Bronchial epithelial cell (primary cell): ENCODE data around the gene RGS16. TPM values are rescaled to one million over a fixed set of nuclear protein-coding genes. Genes with fewer than 3 reads are reported as not detected.

Experiments used
- DNase-seq: peaks from one replicate; pipeline ENCODE4 v3.0.0-alpha.2; 2010; ENCODE audit warnings: low read depth
- FAIRE-seq: peaks from 2 replicates; lab custom pipeline; 2011; peaks lifted over from hg19 to GRCh38; lab: Jason Lieb, UNC
- H3K27me3 ChIP-seq: 2 replicates; pipeline ENCODE4 v1.5.1; 2011; ENCODE audit warnings: low read length; ENCODE audit not compliant: control insufficient read depth, insufficient read depth
- H3K36me3 ChIP-seq: 2 replicates; pipeline ENCODE4 v1.5.1; 2011; ENCODE audit warnings: low read length; ENCODE audit not compliant: control insufficient read depth, insufficient read depth
- H3K4me3 ChIP-seq: 2 replicates; pipeline ENCODE4 v1.5.1; 2011; ENCODE audit warnings: mild to moderate bottlenecking, low read depth, low read length, control low read depth
- CTCF ChIP-seq: IDR thresholded peaks from 2 replicates; pipeline ENCODE4 v1.5.1; 2011; ENCODE audit warnings: mild to moderate bottlenecking, moderate library complexity, low read length, control low read depth, inconsistent platforms; ENCODE audit not compliant: insufficient read depth, severe bottlenecking
- total RNA-seq: library from RNA; depleted of rRNA; stranded (reverse); fragments of >200 nt; gene quantifications from 2 replicates; pipeline ENCODE4 v1.2.1, GENCODE V29; 2014

The RGS16 gene, protein sequence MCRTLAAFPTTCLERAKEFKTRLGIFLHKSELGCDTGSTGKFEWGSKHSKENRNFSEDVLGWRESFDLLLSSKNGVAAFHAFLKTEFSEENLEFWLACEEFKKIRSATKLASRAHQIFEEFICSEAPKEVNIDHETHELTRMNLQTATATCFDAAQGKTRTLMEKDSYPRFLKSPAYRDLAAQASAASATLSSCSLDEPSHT
- total RNA-seq: 3.5 and 3.7 TPM in 2 replicates

DNA sequence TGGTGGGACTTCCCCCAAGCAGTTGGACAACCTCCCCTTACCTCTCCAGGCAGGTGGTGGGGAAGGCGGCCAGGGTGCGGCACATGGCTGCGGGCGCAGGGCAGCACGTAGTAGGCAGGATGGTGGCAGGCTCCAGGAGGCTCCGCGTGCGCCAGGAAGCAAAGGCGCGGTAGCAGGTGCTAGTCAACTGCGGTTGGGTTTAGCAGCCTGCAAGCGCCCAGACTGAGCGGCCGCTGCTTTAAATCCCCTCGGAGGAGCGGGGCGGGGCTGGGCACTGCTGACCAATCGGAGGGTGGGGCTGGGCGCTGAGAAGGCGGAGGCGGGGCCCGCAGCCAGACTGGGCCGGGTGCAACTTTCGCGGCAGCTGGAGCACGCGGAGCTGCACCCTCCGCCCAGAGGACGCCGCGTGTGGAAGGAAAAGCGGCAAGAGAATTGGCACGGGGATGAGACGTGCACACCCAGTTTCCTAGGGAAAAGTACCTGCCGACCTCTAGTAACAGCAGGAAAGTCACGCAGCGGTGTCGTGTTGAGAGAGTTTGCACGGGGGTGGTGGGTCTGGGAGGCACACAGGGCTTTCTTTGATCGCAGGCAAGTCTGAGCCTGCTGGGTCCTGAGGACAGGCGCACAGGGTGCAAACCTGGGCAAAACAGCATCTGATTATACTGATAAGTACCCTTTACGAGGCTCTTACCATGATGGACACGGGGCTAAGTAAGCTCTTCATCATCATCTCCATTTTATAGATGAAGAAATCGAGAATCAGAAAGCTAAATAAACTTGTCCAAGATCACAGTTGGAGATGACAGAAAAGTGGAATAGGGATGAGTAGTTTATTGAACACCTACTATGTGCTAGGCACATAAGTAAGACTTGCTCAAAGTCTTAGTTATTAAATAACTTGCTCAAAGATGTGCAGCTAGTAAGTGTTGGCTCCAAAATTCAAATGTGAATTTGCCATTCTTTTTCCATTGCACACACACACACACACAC, at the start of gene RGS16:
RGS16 (minus strand) TSS at position 215 of the 990 bp plus-strand sequence; CDS start at position 85, 130 bp downstream.
- peak; percentile 70 for DNase-seq
- no peak for FAIRE-seq
- Histone ChIP-seq H3K27me3 (no peaks in the 10 kb centered on the region), H3K4me3 (peak within 1 kb of the TSS; percentile 60), H3K36me3 (peaks cover 11% of the 10 kb centered on the region)
- TF ChIP-seq CTCF: no peak

GRCh38 chr1:182653986-182654385, 49.8 kb upstream of the RGS16 start:
- Histone ChIP-seq H3K36me3 (no peaks in the 10 kb centered on the region), H3K4me3 (no peak overlapping the region), H3K27me3 (peaks cover 4% of the 10 kb centered on the region)
- DNase-seq: no peak
- no peak for FAIRE-seq
- no peak for TF ChIP-seq CTCF

DNA sequence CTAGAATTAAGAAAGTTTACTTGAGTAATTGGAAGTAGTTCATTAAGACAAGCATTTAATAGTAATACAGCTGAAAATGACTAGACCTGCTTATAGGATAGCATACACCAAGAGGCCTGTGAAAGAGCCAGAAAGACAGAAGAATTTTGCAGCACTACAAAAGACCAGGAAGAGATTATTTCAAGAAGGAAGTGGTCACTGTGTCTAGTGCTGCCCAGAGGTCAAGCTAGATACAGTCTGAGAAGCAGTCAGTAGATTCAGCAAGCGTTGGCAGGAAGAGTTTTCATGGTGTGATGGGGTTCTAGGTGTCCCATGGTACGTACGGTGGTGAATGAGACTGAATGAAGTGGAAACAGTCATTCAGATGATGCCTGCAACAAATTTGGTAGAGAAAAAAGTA, 48.7 kb upstream of the RGS16 start:
- TF ChIP-seq CTCF: no peak
- FAIRE-seq (no peak), DNase-seq (no peak)
- H3K4me3 ChIP-seq: no peak overlapping the region
- H3K36me3 ChIP-seq: no peaks in the 10 kb centered on the region
- H3K27me3 ChIP-seq: peaks cover 4% of the 10 kb centered on the region

GRCh38 chr1:182651339-182651724, 47.1 kb upstream of the RGS16 start:
- TF ChIP-seq CTCF: no peak
- no peak overlapping the region for H3K4me3 ChIP-seq
- DNase-seq (no peak), FAIRE-seq (no peak)
- H3K36me3 ChIP-seq: no peaks in the 10 kb centered on the region
- peaks cover 2% of the 10 kb centered on the region for H3K27me3 ChIP-seq

DNA sequence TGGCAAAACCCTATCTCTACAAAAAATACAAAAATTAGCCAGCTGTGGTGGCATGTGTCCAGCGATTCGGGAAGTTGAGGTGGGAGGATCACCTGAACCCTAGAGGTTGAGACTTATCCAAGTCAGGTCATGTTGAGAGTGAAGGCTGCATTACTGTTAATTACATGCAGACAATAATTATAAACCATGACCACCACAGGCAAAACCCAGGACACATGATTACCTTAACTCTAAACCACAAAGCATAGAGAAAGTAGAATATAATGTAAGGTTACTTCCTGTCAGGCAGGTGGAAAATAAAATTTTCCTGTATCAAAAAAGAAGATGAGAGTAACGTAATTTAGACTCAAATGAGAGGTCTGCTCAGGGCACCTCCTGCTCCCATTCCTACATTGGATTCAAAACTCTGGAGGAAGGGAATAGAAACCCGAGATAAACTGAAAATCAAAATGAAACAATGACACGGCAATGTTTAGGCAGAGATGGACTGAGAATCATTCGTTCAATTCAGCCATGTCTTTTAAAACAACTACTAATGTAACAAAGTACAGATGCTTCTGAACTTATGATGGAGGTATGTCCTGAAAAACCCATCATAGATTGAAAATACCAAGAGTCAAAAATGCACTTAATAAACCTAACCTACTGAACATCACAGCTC, 46.6 kb upstream of the RGS16 start:
- Histone ChIP-seq H3K36me3 (no peaks in the 10 kb centered on the region), H3K4me3 (no peak overlapping the region), H3K27me3 (peaks cover 2% of the 10 kb centered on the region)
- FAIRE-seq (no peak), DNase-seq (no peak)
- TF ChIP-seq CTCF: no peak
